HG02943 (cell line): ENCODE results near the gene FANK1.
A peak's percentile ranks its signal among the peaks of the same experiment; 100 is the strongest.
"Not testable (repeated sequence)": the region's sequence is repeated elsewhere in the genome, so short reads cannot be mapped to it uniquely, and the experiment has no call there.

Source experiments
- ATAC-seq: cut with Tn5 transposase; IDR thresholded peaks from one replicate; pipeline ENCODE4 v1.9.1; 2021; ENCODE audit warnings: mild to moderate bottlenecking, low read depth, moderate library complexity; ENCODE audit not compliant: unreplicated experiment

The FANK1 gene

DNA sequence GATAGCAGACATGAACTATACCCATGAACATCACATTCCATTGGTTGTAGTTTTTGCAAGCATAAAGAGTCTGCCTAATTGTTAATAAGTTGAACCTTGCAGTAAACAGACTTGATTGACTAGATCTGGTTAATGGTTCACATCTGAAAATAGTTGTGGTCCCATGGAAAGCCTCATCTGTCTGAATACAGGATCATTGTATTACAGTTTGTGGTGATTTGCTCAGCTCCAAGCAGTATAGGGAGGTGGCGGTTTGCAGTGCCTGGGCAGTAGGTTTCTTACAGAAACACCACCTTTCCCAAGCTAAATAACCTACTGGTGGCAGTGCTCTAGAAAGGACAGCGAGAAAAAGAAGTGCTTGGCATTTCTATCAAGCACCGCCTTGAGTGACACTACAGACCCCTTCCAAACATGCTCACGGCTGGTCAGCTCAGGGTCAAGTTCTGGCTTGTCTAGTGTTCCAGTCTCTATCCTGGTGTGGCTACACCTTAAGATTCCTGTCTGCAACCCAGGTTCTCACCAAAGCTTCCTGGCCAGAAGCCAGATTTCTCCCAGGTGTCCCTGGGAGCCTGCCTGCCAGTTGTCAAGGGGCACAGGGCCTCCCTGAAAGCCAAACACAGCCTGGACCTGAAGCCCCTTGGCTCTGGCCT, 119.9 kb downstream of the FANK1 start:
- ATAC-seq, result no peak

DNA sequence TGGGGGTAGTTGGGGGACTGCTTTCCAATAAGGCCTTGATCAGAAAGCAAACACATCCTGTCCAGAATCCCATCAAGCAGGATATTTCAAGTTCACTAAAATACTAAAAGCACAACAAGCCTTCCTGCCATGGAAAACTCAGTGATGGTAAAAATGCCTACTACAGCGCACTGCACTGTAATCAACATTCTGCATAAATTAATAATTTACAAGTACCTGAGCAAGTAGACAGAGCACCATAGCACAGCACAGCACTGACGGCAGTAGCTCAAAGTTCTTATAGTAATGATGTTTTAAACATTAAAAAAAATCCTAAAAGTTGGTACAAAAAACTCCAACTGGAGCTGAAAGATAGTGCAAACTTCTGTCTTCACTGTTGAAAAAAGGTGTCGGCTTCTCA, 120.5 kb downstream of the FANK1 start:
- no peak for ATAC-seq

DNA sequence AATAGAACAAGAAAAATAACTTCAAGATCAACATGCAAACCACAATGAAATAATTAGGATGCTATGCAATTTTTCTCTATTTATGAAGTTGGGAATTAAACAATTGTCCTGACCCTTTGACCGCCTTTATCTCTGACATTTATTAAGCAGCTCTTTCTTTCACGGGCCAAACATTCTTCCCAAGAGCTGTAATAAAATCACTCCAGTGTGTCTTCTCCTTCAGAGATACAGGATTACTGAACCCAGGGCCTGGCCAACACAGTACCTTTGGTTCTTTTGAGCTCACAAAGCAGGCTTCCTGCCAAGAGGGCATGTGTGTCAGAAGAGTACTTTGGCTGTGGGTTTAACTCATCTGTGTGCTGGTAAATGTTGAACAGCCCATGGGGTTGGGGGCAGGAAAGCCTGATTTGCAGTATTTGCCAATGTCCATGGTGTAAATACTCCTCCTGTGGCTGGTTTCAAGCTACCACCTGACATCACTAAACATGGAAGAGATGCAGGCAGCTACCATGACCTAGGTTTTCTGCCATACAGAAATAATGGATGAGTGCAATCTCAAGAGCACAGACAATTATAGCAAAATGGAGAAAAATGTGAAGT, 121.7 kb downstream of the FANK1 start:
- no peak for ATAC-seq

DNA sequence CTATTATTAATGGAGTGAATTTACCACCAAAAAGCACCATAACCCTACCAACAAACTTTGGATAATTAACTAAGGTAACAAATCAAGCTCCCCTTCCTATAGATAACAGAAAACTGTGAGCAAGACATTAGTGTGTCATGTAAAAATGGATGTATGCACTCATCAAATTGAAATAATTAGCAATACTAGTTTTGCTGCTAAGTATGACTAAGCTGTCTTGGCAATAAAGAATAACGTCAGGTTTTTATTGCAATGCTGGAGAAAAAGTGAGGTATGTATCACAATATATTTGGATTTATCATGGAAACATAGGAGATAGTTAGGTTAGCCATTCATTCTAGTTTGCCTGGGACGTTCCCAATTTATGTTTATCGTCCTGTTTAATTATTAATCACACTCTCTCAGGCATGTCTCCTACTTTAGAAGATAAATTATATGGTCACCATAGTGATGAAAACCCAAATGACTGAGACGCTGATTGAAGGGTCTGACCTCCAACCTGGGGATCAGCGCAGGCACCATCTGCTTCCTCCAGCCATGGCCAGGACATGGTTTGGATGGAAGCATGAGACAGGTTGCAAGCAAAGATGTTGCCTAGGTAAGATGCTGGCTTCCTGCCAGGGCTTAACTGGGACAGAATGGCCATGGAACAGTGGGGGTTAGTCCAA, 125.6 kb downstream of the FANK1 start:
- ATAC-seq, result no peak

DNA sequence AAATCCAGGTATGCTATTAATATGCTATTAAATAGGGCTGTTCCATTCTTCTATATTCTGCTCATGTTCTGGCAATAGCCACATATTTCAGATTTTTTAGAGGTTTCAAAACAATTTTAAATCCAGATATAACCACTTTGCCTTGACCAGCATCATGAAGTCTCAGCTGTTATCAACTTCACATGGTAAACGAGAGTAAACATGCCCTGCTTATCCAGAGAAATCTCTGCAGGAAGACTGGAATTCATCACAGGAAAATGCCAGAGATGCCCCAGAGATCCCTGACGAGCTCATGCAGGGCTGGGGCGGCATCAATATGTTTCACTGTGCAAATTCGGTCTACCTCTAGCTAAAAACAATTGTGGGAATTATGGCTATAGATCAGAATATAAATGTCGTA, 126.5 kb downstream of the FANK1 start:
- ATAC-seq, result no peak

DNA sequence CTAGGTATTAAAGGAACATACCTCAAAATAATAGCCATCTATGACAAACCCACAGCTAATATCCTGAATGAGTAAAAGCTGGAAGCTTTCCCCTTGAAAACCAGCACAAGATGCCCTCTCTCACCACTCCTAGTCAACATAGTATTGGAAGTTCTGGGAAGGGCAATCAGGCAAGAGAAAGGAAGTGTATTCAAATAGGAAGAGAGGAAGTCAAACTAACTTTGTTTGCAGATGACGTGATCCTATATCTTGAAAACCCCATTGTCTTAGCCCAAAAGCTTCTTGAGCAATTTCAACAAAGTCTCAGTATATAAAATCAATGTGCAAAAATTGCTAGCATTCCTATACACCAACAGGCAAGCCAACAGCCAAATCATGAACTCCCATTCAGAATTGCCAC, 131.3 kb downstream of the FANK1 start:
- ATAC-seq, result no peak

DNA sequence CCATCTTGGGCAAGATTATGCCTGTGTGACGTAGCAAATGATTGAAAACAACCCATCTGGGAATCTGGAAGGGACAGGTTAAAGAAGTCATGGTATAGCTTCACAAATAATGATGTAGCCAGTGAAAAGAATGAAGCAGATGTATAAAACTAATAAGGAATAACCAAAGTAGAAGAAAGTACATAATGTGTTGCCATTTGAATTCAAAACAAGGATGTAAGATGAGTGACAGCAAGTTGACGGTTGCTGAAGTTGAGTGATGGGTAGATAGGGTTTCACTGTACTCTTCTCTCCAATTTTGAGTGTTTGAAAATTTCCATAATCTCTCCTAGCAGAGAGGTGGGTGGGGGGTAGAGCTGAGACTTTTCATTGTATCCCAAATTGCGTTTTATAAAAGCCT, 133.6 kb downstream of the FANK1 start:
- ATAC-seq, result no peak

DNA sequence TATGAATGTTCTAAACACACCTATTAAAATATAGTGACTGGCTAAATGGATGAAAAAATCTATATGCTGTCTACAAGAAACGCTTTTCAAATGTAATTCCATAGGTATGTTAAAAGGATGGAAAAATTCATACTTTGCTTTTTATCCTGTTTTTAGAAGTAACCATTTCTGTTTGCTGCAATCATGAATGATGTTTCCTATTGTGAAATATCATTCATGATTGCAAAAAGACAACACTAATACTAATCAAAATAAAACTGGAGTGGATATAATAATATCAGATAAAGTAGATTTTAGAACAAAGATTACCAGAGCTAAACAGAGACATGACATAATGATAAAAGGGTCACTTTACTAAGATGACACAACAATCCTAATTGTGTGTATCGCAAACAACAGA, 138.2 kb downstream of the FANK1 start:
- no peak for ATAC-seq

DNA sequence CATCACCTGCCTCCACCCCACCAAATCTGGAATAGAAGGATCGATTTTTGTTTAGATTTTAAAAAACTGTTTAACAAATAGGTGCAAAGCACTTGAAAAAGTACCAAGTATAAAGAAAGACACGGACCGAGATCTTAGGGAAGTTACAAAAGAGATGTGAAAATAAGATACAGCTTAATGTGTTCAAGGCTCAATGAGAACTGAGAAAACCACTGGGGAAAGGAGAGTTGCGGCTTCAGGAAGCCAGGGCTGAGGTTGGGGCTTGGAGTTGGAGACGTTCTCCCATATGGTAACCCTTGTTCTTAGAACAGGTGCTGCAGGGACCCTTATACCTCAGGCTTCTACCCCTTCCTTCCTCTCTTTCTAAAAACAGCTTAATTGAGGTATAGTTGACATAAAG, 140.2 kb downstream of the FANK1 start:
- ATAC-seq, result no peak

DNA sequence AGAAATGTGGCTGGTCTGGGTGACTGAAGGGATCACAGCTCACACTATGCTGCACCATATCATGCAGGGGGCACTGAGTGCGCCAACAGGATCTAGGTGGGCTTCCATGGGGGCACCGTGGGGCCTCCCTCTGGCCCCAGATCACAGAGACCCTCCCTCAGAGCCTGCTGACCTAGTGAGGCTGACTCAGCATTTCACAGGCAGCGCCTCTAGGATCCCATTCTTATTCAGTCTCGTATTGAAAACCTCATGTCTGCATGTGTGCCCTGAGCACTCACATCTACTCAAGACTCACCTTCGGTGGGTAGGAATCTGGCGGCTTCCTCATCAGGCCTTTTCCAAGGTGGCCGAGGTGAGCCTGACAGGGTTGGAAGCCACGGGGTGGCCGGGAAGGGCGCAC, 141.6 kb downstream of the FANK1 start:
- no peak for ATAC-seq

DNA sequence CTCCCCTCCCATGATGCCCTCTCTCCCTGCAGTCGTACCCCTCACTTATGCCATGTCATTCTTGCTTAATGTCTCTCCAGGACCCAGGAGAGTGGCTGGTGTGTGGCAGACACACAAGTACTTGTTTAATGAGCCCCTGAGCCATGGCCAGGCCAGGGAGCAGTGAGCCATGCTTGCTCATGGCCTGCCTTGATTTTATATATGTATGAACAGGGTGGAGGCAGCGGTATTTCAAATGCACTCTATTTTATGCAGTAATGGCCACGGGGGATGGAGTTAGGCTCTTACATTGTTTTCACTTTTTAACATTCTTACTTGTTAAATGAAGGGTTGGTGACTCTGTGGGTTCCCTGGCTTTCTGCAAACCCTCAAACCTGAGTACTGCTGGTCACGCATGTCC, 144.8 kb downstream of the FANK1 start:
- ATAC-seq, result no peak

DNA sequence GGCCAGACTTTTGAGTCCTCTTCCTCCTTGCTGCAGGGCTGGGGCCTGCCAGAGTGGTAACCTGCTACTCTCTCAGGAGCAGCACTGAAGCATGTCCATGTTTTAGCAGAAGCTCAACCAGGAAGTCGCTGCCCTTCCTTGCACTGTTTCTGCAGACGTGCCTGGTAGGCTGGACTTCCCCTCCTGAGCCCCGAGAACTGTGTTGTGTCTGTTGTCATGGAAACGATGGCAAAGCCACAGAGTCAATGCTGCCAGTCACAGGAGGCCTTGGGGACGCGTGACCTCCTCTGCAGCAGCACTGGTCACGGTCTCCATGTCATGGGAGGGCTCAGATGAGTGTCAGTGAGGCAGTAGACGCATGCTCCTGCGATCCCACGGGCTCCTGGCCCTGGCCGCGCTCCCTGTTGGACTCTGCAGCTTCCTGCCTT, 145.5 kb downstream of the FANK1 start:
- ATAC-seq, result peak; percentile 100

DNA sequence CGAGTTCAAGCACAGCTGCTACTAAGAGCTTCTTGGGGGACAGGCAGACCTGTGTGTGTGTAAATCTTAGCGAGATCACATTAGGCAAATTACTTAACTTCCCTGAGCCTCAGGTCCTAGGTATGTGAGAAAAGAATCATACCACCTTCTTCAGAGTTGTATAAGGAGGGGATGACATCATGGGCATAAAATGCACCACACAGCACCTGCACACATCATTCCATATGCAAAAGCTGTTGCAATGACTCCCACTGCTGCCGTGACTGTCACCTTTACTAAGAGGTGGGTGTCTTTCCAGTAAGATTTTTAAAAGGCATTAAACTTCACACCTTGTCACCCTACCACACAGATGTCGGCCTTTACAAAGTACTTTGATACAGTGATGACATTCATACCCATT, 146.0 kb downstream of the FANK1 start:
- no peak for ATAC-seq

DNA sequence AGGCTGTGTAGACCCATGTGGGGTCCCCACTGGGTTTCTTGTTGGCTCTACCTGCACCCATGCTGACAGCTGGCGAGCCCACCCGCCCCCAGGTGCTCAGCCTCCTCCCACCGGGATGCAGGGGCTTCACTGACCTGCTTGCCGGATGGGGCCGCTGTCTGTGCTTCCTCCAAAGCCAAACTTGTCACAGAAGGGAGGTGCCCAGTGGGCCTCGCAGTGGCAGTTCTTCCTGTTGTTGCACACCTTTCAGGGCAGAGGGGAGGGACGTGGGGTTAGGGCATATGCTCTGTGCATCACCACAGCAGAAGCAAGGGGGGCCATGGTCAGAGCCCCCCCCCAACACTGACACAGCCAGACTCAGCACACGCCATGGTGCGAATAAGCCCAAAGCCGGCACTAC, 146.5 kb downstream of the FANK1 start:
- no peak for ATAC-seq

DNA sequence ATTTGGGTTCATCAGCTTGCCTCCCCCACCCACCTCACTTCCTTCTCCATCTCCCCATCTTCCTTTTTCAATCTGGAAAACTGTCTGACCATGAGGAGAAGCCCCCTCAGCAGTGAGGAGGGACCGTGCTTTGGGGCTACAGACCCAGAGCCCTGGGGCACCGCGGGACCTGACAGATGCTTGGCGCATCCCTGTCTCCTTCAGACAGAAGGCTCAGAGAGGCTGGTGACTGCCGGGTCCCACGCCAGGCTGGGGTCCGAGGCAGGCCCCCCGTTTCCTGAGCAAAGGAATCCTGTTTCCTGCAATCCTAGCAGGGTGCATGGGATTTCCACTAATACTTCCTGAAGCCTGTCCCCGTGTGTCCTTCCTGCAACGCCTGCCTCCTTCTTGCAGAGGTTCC, 147.0 kb downstream of the FANK1 start:
- no peak for ATAC-seq

DNA sequence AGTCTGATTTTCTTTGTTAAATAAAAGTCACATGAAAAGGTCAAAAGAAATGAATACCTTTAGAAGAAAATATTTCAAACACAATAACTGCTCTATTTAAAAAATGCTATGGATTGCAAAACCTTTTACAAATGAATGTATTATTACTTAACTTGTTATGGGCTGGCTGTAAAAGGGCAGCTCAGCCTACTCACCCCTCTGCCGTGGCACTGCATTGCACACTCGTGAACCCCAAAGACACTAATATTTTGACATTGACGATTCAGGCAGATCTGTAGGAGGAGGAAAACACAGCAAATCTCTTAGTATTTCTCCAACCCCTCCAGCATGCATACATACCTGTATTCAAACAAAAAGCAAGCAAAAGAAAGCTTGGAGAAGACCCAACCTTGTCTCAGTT, 149.5 kb downstream of the FANK1 start:
- no peak for ATAC-seq

DNA sequence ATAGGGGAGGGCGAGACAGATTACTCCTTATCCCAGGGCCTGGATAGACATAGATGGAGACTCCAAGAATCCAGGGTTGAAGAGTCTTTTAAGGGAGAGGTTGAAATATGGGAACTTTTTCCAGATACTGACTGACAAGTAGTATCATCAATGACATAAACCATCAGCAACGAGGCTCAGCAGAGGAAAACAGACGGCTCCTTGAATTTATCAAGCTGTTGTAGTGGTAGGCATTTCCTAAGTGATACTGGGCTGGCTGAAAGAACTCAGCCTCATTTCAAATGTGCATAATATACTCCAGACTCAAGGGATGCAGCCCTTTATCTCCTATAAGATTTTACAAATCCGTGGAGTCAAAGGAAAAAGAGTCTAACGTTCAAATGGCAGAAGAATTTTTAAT, 150.5 kb downstream of the FANK1 start:
- ATAC-seq, result no peak

DNA sequence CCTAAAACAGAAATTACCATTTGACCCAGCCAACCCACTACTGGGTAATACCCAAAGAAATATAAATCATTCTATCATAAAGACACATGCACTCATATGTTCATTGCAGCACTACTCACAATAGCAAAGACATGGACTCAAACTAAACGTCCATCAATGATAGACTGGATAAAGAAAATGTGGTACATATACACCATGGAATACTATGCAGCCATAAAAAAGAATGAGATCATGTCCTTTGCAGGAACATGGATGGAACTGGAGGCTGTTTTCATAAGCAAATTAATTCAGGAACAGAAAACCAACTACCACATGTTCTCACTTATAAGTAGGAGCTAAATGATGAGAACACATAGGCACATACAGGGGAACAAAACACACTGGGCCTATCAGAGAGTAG, 151.4 kb downstream of the FANK1 start:
- not testable (repeated sequence) for ATAC-seq

DNA sequence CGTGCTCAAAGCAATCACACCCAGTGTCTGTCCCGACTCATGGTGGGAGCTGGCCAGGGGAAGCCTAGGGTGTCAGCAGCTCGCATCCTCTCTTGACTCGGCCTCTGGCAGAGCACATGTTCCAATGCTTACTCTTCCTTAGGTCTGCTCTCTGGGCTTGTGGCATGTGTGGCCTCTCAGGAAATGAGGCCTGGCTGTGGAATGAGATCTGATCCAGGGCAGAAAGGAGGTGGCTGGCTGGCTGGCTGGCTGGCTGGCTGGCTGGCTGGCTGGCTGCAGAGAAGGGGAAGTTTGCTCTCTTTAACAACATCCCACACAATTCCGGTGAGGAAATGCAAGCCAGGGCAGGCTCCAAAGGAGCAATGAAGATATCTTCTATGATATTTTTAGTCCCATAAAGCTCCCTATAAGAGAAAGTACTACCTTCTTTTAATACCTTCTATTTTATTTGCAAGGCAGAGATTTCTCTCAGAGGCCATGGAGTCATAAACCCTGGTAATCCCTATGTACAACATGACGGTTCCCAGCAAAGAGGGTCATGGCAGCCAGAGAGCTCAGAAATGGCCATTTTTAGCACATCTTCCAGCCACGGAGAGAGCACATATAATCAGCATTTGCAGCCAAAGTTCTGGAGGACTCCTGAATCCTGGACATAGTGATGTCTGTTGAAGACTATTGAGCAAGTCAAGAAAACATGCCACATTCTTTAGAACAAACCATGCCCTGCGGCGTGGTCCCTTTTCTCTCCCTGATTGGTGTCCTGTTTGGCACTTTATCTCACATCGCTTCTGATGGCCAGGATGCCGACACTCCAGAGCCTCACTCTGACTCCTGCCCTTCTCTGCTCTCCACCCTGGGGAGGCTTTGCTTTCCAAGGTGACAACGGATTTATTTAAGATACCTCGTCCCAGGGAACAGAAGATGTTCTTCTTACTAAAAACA, 153.7 kb downstream of the FANK1 start:
- no peak for ATAC-seq

DNA sequence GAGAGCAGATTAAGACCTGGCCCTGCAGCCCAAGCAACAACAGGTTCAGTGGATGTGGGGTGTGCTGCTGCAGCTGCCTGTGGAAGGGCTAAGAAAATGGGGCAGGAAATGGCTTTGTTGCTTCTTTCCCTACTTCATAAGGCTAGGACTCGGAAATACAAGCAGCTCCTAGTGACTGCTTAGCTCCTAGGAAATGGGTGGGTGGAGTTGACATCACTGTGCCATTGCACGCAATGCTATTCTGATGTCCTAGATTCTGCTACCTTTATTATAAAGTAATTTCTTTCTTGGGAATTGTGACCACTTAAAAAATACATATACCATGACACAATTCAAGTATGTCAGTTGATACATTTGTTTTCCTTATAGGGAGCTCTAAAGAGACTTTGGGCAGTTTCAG, 155.8 kb downstream of the FANK1 start:
- ATAC-seq, result no peak

DNA sequence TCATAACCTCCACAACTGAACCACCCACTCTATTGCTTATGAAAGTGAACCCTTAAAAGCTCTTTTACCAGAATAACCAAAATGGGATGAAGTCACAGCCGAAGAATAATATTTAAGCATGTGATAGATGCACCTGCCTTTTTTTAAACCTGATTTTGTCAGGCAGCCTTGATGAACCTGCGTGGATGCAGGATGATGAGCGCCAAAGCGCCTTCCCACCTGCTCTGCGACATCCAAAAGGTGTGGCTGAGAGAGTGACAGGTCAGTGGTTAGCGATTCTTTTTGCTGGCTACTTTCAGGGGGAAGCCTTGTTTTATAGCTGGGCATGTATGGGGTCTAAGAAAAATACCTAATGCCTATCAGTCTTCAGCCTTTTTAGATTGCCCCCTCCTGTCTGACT, 157.8 kb downstream of the FANK1 start:
- ATAC-seq, result no peak
